HT1080 (cell line): ENCODE data around the gene KRTAP19-5. TPM values are rescaled to one million over a fixed set of nuclear protein-coding genes. Genes with fewer than 3 reads are reported as not detected.
"Not testable (repeated sequence)": the region's sequence is repeated elsewhere in the genome, so short reads cannot be mapped to it uniquely, and the experiment has no call there.

Experiments used
- DNase-seq: peaks from one replicate; pipeline ENCODE4 v3.0.0-alpha.2; 2015; ENCODE audit warnings: low read depth
- polyA plus RNA-seq, 2 experiments: library from polyadenylated mRNA; depleted of rRNA; stranded (reverse); fragments of >200 nt; gene quantifications; 2 replicates each; pipeline ENCODE4 v1.2.3, GENCODE V29; 2015
- small RNA-seq: library from RNA; depleted of rRNA; stranded (forward); fragments of <200 nt; gene quantifications from one replicate; pipeline ENCODE3, GENCODE V24; 2014
- total RNA-seq: library from RNA; depleted of rRNA; stranded (reverse); fragments of >200 nt; shearing (Covaris generic); gene quantifications from 2 replicates; pipeline ENCODE4 v1.2.3, GENCODE V29; 2014; rRNA removed

KRTAP19-5 gene
- not detected in 2 replicates for total RNA-seq
- polyA plus RNA-seq (2015; cell fraction: cytosol; rRNA removed) = not detected in 2 replicates
- not detected in 2 replicates for polyA plus RNA-seq (2015; cell fraction: nucleus; rRNA removed)

DNA sequence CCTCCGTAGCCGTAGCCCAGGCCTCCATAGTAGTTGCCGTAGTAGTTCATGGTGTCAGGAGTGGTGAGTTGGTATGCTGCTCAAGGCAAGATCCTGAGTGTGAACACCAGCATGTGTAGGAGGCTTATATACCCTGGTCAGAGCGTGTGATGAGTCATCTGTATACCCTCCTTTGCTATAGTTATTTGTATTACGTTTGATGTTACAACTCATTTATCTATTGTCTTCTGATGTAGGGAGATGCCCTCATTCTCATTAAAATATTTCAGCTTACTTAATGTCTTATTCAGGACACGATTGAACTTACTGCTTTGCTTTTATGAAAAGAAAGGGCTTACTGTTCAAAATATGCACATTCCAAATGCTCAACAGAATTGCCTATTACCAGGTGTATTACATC is at the start of gene KRTAP19-5:
Gene KRTAP19-5, minus strand, starts transcription at position 101 of the 400 bp plus-strand sequence. Its CDS starts 51 bp downstream, at position 50.
- DNase-seq = no peak

DNA sequence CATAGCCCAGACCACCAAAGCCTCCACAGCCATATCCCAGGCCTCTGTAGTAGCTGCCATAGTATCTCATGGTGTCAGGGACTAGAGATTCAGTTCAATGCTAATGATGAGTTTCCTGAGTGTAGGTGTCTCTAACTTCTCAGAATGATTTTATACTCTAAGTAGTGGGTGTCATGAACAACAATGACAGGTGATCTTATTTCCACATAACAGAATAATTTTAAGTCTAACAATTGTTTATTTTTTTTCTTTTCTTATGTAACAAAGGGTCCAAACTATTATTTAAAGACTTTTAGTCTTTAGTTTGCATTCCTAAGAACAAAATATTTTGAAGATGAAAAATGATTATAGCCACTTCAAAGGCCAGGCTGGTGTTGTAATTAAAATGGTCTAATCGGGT is 39.8 kb upstream of the KRTAP19-5 start, which contains the start of gene KRTAP19-6:
Gene KRTAP19-6, minus strand, starts transcription at position 101 of the 400 bp plus-strand sequence. Its CDS starts 31 bp downstream, at position 70.
- DNase-seq = no peak

DNA sequence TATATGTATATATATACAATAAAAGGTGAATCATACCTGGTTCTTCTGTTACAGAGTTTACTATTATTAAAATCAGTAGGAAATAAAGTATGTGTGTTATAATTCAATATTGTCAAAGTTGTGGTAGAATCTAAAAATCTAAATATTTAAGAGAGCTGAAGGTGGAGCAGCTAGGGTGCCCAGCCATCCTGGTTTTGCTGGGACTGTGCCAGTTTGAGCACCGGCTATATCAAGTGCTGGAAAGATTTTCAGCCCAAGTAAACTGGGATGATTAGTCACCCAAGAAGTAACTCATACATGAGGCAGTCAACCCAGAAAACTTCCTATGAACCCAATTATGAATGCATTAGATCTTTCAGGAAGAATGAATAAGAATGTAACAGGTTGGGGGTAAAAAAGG is 16.9 kb upstream of the KRTAP19-5 start:
- no peak for DNase-seq

DNA sequence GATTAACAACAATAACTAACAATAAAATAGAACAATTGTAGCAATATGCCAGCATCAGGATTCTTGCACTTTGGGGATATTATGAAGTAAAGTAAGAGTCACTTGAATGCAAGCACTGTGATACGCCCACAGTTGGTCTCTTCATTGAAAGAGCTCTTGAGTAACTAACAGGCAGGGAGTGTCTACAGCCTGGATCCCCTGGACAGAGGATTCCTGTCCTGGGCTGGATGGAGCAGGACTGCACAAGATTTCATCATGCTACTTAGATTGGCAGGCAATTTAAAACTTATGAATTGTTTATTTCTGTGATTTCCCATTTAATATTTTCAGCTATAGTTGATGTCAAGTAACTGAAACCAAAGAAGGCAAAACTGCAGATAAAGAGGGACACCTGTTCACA is 13.7 kb upstream of the KRTAP19-5 start:
- no peak for DNase-seq

DNA sequence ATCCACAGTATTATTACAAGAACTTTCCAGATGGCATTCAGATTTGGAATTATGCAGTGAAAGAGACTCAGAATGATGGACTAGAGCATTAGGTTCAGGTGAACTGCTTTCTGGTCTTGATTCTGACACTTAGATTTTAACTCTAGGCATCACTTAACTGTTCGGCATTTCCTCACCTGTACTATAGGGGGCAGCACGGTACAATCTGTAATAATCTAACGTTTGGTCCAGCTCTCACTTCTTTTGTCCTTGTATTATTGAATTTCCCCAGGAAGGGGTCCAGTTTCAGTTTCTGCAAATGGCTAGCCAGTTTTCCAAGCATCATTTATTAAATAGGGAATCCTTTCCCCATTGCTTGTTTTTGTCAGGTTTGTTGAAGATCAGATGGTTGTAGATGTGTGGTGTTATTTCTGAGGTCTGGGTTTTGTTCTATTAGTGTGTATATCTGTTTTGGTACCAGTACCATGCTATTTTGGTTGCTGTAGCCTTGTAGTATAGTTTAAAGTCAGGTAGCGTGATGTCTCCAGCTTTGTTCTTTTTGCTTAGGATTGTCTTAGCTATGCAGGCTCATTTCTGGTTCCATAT is 3.8 kb upstream of the KRTAP19-5 start:
- not testable (repeated sequence) for DNase-seq

DNA sequence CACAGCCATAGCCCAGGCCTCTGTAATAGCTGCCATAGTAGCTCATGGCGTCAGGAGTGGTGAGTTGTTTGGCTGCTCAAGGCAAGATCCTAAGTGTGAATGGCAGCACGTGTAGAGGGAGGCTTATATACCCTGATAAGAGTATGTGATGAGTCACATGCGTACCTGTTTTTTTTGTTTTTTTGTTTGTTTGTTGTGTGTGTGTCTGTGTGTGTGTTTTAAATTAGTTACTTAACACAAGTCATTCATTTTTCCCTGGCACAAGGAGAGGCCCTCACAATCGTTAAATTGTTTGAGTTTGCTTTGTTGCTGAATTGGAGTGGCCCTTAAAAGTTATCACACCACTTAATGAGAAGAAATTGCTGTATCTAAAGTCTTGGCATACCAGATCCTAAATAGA is 4.9 kb downstream of the KRTAP19-5 start, which contains the start of gene KRTAP19-4:
Gene KRTAP19-4, minus strand, starts transcription at position 101 of the 400 bp plus-strand sequence. Its CDS starts 55 bp downstream, at position 46.
- no peak for DNase-seq

DNA sequence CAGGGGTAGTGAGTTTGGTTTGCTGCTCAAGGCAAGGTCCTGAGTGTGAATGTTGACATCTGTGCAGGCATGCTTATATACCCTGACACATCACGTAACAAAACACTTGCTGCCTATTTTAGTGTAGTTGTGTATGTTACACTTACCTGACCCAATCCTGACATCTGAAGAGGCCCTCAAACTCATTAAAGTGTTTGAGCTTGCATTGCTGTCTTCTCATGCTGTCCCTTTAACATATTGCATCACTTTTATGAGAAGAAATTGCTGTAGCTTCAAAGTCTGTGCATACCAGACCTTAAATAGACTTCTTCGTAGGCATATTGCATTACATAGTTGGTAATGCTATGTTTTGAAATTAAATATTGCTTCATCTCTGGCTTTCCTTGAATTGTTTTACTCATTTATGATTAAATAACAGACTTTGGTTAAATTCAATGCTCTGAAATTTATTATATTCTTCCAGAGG is 9.9 kb downstream of the KRTAP19-5 start, which contains the start of gene KRTAP19-3:
Gene KRTAP19-3, minus strand, starts transcription at position 51 of the 466 bp plus-strand sequence. CDS start 56 bp downstream, outside the sequence.
- no peak for DNase-seq

DNA sequence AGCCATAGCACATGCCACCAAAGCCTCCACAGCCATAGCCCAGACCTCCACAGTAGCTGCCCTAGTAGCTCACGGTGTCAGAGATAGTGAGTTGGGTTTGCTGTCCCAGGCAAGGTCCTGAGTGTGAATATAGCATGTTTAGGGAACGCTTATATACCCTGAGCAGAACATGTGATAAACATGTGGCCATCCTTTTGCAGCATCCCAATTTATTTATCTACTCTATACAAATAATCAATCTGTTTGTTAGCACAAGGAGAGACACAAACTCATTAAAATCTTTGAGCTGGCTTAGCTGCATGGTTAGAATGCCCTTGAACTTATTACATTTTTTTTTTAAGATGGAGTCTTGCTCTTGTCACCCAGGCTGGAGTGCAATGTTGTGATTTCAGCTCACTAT is 14.6 kb downstream of the KRTAP19-5 start, which contains the start of gene KRTAP19-2:
Gene KRTAP19-2, minus strand, starts transcription at position 101 of the 400 bp plus-strand sequence. Its CDS starts 88 bp downstream, at position 13.
- DNase-seq = no peak

DNA sequence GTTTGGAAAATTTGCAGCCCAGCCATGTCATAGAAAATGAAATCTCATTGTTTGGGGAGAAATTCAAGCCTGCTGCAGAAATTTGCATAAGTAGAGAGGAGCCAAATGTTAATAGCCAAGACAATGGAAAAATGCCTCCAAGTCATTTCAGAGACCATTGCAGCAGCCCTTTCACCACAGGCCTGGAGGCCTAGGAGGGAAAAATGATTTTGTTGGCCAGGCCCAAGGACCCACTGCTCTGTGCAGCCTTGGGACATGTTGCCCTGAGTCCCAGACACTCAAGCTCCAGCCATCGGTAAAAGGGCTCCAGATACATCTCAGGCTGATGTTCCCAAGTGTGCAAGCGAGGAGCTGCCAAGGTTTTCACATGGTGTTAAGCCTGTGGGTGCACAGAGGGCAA is 15.8 kb downstream of the KRTAP19-5 start:
- DNase-seq = no peak

DNA sequence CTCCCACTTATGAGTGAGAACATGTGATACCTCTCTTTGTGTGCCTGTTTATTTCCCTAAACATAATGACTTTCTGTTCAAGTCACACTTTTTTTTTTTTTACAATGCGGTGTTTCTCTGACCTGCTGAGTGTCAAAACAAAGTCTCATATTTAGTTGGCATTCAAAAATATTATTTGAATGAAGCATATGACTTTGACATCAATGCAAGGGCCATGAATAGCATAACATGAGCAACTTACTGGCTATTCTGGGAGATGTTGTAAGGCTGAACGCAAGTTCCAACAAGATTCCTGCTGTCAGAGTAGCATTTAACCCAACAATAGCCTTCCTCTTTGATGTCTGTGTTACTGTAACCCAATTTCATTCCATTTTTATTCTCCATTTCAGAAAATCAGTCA is 19.8 kb downstream of the KRTAP19-5 start:
- DNase-seq = no peak

DNA sequence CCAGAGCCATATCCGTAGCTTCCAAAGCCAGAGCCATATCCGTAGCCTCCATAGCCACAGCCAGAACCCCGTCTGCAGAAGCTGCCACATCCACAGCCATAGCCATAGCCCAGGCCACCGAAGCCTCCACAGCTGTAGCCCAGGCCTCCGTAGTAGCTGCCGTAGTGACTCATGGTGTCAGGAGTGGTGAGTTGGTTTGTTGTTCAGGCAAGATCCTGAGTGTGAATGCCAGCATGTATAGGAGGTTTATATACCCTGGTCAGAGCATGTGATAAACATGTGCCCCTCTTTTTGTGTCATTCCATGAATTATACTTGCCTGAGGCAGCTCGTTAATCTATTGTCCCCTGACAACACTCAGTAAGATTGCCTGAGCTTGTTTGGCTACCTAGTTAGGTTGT is 21.8 kb downstream of the KRTAP19-5 start, which contains the start of gene KRTAP19-1:
Gene KRTAP19-1, minus strand, starts transcription at position 223 of the 400 bp plus-strand sequence. Its CDS starts 50 bp downstream, at position 173.
- peak; percentile 37 for DNase-seq

DNA sequence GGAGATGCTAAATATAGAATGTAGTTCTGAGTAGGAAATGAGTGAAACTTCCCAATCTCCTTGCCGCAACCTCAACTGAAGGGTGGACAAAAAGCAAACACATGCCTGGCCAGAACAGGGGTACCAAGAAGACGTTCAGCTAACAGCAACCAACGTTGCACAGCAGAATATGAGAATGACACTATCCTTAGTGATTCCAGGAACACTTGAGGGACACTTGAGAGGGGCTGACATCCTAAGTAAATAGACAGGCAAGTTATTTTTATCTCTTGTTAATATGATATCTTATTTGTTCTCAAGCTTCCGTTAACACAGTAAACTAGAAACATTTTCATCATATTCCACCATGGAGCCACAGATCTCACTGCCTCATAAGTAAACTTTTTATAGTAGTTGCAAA is 22.7 kb downstream of the KRTAP19-5 start:
- no peak for DNase-seq

DNA sequence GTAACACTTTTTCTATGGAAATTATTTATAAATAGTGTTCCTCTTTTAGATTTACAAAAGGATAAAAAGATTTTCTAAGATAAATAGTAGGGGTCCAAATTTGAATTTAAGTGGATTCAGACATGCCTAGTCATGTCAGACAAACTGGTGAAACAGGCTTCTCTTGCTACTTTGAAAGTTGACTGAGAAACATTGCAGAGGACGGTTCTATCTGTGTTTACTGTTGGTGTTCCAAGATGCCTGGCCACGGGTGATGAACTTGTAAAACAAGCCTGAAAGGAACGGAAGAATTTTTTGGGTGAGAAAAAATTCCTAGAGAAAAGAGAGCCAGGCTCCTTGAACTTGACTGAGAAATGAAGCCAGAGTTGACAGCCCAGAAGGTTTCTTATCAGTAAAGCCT is 23.9 kb downstream of the KRTAP19-5 start:
- DNase-seq = no peak

DNA sequence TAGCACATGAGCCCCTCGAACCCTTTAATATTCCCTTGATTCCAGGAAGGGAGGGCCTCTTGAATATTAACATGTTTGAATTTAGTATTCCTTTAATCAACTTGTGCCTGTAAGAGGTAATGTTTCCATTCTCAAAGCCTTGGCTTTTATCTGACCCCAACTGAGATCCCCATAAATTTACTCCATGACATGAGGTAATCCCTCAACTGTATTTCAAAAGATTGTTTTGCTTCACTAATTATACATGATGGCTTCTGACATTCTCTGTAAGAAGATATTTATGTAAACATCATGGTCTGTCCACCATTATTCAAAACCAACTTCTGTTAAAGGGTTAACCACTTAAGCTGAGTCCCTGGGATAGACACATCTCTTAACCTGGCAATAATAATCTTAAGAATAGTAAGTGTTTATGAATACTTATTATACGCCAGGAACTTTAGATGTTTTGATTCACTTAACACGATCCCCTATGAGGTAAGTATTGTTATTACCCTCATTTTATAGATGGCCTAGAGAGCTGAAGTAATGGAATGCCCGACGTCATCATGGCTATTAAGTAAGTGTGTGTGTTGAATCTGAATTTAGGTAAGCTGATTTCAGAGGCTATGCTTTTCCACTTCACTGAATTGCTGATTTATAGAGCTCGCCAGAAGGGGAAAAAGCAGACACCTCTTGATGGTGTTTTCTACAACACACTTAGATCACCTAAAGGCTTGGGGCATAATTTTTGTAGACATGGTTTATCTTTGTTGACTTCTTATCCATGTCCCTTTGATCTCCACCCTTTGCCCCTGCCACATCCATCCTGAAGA is 32.8 kb downstream of the KRTAP19-5 start:
- no peak for DNase-seq

DNA sequence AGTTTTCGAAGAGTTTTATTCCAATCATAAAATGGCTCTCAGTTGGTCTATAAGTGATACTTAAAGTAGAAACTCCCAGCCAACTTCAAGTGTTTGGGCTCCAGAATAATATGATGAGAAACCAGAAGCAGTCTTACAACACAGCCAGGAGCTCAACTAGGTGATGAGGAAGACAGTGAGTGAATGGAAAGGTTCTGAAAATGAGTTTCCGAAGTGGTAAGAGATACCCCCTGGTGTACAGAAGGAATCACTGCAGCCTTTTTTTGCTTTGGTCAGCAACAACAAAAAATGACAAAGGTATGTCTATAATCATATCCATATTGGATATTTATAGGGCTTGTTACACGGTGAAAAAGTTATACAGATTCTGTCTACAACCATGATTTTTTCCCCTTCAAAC is 38.2 kb downstream of the KRTAP19-5 start:
- peak; percentile 36 for DNase-seq

Small RNA genes within 50 kb of the gene (small RNA-seq; reads per million reads assigned to genes)
- gene AP000567.1 (not detected), gene KRTAP19-10P (not detected), gene KRTAP19-11P (not detected), gene KRTAP19-9P (not detected)

Other genes with a start within 250 kb of the KRTAP19-5 start
- gene KRTAP24-1, start 219.2 kb downstream of the KRTAP19-5 start, total RNA-seq = not detected in 2 replicates
- gene KRTAP25-1, start 212.6 kb downstream of the KRTAP19-5 start, total RNA-seq = not detected in 2 replicates
- not detected in 2 replicates for gene KRTAP26-1, start 181.8 kb downstream of the KRTAP19-5 start, total RNA-seq
- gene KRTAP27-1, start 164.4 kb downstream of the KRTAP19-5 start, total RNA-seq = not detected in 2 replicates
- gene KRTAP23-1, start 153.5 kb downstream of the KRTAP19-5 start, total RNA-seq = not detected in 2 replicates
- gene KRTAP13-2, start 129.9 kb downstream of the KRTAP19-5 start, total RNA-seq = not detected in 2 replicates
- not detected in 2 replicates for gene KRTAP13-1, start 106.1 kb downstream of the KRTAP19-5 start, total RNA-seq
- not detected in 2 replicates for gene KRTAP13-3, start 76.2 kb downstream of the KRTAP19-5 start, total RNA-seq
- gene KRTAP13-4, start 71.9 kb downstream of the KRTAP19-5 start, total RNA-seq = not detected in 2 replicates
- not detected in 2 replicates for gene KRTAP15-1, start 61.9 kb downstream of the KRTAP19-5 start, total RNA-seq
- not detected in 2 replicates for gene KRTAP19-1, start 21.8 kb downstream of the KRTAP19-5 start, total RNA-seq
- gene KRTAP19-2, start 14.7 kb downstream of the KRTAP19-5 start, total RNA-seq = not detected in 2 replicates
- gene KRTAP19-3, start 10.1 kb downstream of the KRTAP19-5 start, total RNA-seq = not detected in 2 replicates
- not detected in 2 replicates for gene KRTAP19-4, start 5.0 kb downstream of the KRTAP19-5 start, total RNA-seq
- not detected in 2 replicates for gene KRTAP19-6, start 39.7 kb upstream of the KRTAP19-5 start, total RNA-seq
- not detected in 2 replicates for gene KRTAP19-7, start 59.2 kb upstream of the KRTAP19-5 start, total RNA-seq
- not detected in 2 replicates for gene KRTAP22-2, start 88.3 kb upstream of the KRTAP19-5 start, total RNA-seq
- not detected in 2 replicates for gene KRTAP6-3, start 90.3 kb upstream of the KRTAP19-5 start, total RNA-seq
- not detected in 2 replicates for gene KRTAP6-2, start 96.8 kb upstream of the KRTAP19-5 start, total RNA-seq
- not detected in 2 replicates for gene KRTAP22-1, start 98.9 kb upstream of the KRTAP19-5 start, total RNA-seq
- not detected in 2 replicates for gene KRTAP6-1, start 111.8 kb upstream of the KRTAP19-5 start, total RNA-seq
- not detected in 2 replicates for gene KRTAP20-1, start 114.3 kb upstream of the KRTAP19-5 start, total RNA-seq
- not detected in 2 replicates for gene KRTAP20-4, start 118.5 kb upstream of the KRTAP19-5 start, total RNA-seq
- not detected in 2 replicates for gene KRTAP20-2, start 133.1 kb upstream of the KRTAP19-5 start, total RNA-seq
- gene KRTAP20-3, start 140.7 kb upstream of the KRTAP19-5 start, total RNA-seq = not detected in 2 replicates
- not detected in 2 replicates for gene KRTAP21-3, start 216.6 kb upstream of the KRTAP19-5 start, total RNA-seq
- not detected in 2 replicates for gene KRTAP21-2, start 245.1 kb upstream of the KRTAP19-5 start, total RNA-seq